ENCODE measurements around the gene SYTL3. TPM values are rescaled to one million over a fixed set of nuclear protein-coding genes. Genes with fewer than 3 reads are reported as not detected.

The SYTL3 gene
- total RNA-seq, 2 donors from 2014 or later: 1.3 to 1.8 TPM

DNA sequence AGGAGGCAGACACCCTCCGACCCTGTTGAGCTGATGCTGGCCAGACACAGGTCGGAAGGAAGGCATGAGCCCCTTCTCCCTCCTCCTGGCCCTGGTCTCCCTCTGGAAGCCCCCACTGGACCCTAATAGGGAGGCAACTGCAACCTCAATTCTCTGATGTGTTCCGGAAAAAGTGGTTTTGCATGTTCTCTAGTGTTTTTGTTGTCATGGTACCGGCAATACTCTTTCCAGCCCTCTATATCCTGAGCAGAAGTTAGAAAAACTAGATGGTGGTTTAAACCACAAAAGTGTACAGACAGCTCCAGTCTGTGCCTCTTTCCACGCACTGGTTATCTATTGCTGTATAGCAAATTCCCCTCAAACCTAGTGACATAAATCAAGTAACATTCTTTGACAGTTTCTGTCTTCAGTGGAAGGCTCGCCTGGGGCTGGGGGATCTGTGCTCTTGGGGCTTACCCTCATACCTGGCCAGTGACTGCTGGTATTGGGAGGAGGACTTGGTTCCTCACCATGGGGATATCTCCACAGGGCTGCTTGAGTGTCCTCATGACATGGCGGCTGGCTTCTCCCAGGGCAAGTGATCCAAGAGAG, 37.0 kb downstream of the SYTL3 start:
- H3K4me3 ChIP-seq: no peak overlapping the region
- H3K4me1 ChIP-seq: no peaks in the 10 kb centered on the region
- no peak overlapping the region for H3K27ac ChIP-seq
- DNase-seq (no peak), ATAC-seq (no peak)
- intact Hi-C loops (cut with DNase I): loop anchor here (10.0 kb wide), 1 partner anchor 472 kb away; no protein-coding TSS in a partner anchor
- 78 to 88% methylated on average over 7 of the region's 7 CpGs for WGBS, 2 donors
- no peaks in the 10 kb centered on the region for H3K9me3 ChIP-seq
- H3K36me3 ChIP-seq (replicated peaks in 1 of 2; ENCODE audit: insufficient read depth in 1 of 2, low read depth in 2 of 2): no peaks in the 10 kb centered on the region
- TF ChIP-seq POLR2A (IDR thresholded peaks at IDR 0.05): no peak
- TF ChIP-seq, protein P1, sequence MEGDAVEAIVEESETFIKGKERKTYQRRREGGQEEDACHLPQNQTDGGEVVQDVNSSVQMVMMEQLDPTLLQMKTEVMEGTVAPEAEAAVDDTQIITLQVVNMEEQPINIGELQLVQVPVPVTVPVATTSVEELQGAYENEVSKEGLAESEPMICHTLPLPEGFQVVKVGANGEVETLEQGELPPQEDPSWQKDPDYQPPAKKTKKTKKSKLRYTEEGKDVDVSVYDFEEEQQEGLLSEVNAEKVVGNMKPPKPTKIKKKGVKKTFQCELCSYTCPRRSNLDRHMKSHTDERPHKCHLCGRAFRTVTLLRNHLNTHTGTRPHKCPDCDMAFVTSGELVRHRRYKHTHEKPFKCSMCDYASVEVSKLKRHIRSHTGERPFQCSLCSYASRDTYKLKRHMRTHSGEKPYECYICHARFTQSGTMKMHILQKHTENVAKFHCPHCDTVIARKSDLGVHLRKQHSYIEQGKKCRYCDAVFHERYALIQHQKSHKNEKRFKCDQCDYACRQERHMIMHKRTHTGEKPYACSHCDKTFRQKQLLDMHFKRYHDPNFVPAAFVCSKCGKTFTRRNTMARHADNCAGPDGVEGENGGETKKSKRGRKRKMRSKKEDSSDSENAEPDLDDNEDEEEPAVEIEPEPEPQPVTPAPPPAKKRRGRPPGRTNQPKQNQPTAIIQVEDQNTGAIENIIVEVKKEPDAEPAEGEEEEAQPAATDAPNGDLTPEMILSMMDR (IDR thresholded peaks at IDR 0.05): no peak
- H3K27me3 ChIP-seq: no peaks in the 10 kb centered on the region

DNA sequence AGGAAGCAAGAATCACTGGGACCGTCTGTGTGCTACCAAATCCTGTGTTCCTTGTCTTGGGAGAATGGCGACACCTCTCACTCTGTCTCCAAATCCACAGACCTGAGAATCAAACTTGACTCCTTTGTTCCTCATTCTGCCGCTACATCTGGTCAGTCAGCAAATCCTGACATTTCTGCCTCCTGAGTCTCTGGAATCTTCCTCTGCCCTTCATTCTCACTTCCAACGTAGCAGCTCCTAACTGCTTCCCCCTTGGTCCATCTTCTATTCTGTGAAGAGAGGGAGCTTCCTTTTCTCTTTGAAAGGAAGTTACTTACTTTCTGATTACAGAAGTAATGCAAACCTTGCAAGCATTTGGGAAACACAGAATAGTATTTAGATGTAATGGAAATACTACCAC, 37.7 kb downstream of the SYTL3 start:
- TF ChIP-seq POLR2A (IDR thresholded peaks at IDR 0.05): no peak
- TF ChIP-seq, protein P1 (IDR thresholded peaks at IDR 0.05): no peak
- Histone ChIP-seq H3K4me3 (no peak overlapping the region), H3K27me3 (no peaks in the 10 kb centered on the region), H3K9me3 (no peaks in the 10 kb centered on the region), H3K27ac (no peak overlapping the region), H3K4me1 (no peaks in the 10 kb centered on the region), H3K36me3 (replicated peaks in 1 of 2; ENCODE audit: insufficient read depth in 1 of 2, low read depth in 2 of 2) (no peaks in the 10 kb centered on the region)
- no peak for ATAC-seq
- intact Hi-C loops (cut with DNase I): loop anchor here (10.0 kb wide), 1 partner anchor 473 kb away; no protein-coding TSS in a partner anchor
- WGBS, 2 donors: 80 to 86% methylated on average over 4 of the region's 4 CpGs
- no peak for DNase-seq

DNA sequence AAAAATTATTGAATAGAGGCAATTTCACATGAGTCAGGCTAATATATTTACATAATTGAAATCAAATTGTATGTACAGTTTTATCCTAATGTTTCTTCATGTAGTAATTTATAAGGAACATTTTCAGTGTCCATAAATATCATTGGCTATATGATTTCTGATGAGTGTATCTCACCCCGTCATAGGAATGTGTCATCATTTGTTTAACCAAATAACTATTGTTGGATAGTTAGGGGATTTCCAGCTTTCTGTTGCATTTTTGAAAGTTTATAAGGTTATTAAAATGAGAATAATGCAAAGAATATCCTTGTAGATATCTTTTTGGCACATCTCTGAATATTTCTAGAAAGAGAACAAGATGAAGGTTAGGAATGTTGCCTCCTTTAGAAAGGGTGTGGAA, 39.0 kb downstream of the SYTL3 start:
- H3K27ac ChIP-seq: no peak overlapping the region
- ATAC-seq: no peak
- H3K9me3 ChIP-seq: no peaks in the 10 kb centered on the region
- intact Hi-C loops (cut with DNase I): loop anchor here (10.0 kb wide), 1 partner anchor 474 kb away; no protein-coding TSS in a partner anchor
- no peak for DNase-seq
- no peaks in the 10 kb centered on the region for H3K4me1 ChIP-seq
- no peak for TF ChIP-seq POLR2A (IDR thresholded peaks at IDR 0.05)
- TF ChIP-seq, protein P1 (IDR thresholded peaks at IDR 0.05): no peak
- H3K4me3 ChIP-seq: no peak overlapping the region
- H3K27me3 ChIP-seq: no peaks in the 10 kb centered on the region
- WGBS, 2 donors: 47 to 63% methylated on average over 1 of the region's 1 CpG
- H3K36me3 ChIP-seq (replicated peaks in 1 of 2; ENCODE audit: insufficient read depth in 1 of 2, low read depth in 2 of 2): no peaks in the 10 kb centered on the region

DNA sequence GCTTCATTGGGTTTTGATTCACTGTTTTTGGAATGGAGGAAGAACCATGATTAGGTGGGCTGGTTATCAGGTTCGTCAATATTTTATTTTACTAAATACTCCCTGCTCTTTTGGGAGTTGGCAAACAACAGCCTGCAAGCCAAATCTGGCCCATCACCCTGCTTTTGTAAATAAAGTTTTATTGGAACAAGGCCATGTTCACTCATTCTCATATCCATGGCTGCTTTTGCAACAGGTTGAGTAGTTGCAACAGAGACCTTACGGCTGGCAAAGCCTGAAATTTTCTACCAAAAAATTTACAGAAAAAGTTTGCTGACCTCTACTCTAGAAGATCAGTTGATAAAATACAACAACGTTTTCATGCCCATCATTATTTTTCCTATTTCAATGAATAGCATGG, 45.1 kb downstream of the SYTL3 start:
- intact Hi-C loops (cut with DNase I): no loop called here
- no peaks in the 10 kb centered on the region for H3K36me3 ChIP-seq (replicated peaks in 1 of 2; ENCODE audit: insufficient read depth in 1 of 2, low read depth in 2 of 2)
- WGBS, 2 donors: 68 to 76% methylated on average over 3 of the region's 3 CpGs

More for the DNA sequence above, 45.1 kb downstream of the SYTL3 start:
- Histone ChIP-seq H3K4me3 (no peak overlapping the region), H3K4me1 (no peaks in the 10 kb centered on the region), H3K9me3 (no peaks in the 10 kb centered on the region), H3K27me3 (no peaks in the 10 kb centered on the region), H3K27ac (no peak overlapping the region)
- no peak for TF ChIP-seq POLR2A (IDR thresholded peaks at IDR 0.05)
- TF ChIP-seq, protein P1 (IDR thresholded peaks at IDR 0.05): no peak
- ATAC-seq (no peak), DNase-seq (no peak)

Data from body of pancreas (tissue), 4 donors.